ENCODE data around the gene SLC30A2.

The SLC30A2 gene

GRCh38 chr1:26089125-26089524 is 43.2 kb upstream of the SLC30A2 start:
- no peak for DNase-seq (ENCODE audit: low read depth)
- TF ChIP-seq CTCF (IDR thresholded peaks at IDR 0.05; ENCODE audit: control insufficient read depth, insufficient read depth, low read depth, low read length, missing control alignments) = no peak
- no peak overlapping the region for H3K4me3 ChIP-seq (ENCODE audit: control insufficient read depth, low read depth, low read length)

- no peak for DNase-seq (ENCODE audit: low read depth)
- TF ChIP-seq CTCF (IDR thresholded peaks at IDR 0.05; ENCODE audit: control insufficient read depth, insufficient read depth, low read depth, low read length, missing control alignments) = no peak
- H3K4me3 ChIP-seq (ENCODE audit: control insufficient read depth, low read depth, low read length) = no peak overlapping the region
These were observed 38.9 kb upstream of the SLC30A2 start for GRCh38 chr1:26084844-26085243.

GRCh38 chr1:26084091-26084561 is 38.2 kb upstream of the SLC30A2 start:
- H3K4me3 ChIP-seq (ENCODE audit: control insufficient read depth, low read depth, low read length) = no peak overlapping the region
- no peak for TF ChIP-seq CTCF (IDR thresholded peaks at IDR 0.05; ENCODE audit: control insufficient read depth, insufficient read depth, low read depth, low read length, missing control alignments)
- DNase-seq (ENCODE audit: low read depth) = no peak

- no peak overlapping the region for H3K4me3 ChIP-seq (ENCODE audit: control insufficient read depth, low read depth, low read length)
- TF ChIP-seq CTCF (IDR thresholded peaks at IDR 0.05; ENCODE audit: control insufficient read depth, insufficient read depth, low read depth, low read length, missing control alignments) = no peak
- DNase-seq (ENCODE audit: low read depth) = no peak
These were observed 37.3 kb upstream of the SLC30A2 start for GRCh38 chr1:26083208-26083607.

GRCh38 chr1:26082020-26082350 is 36.1 kb upstream of the SLC30A2 start:
- no peak overlapping the region for H3K4me3 ChIP-seq (ENCODE audit: control insufficient read depth, low read depth, low read length)
- TF ChIP-seq CTCF (IDR thresholded peaks at IDR 0.05; ENCODE audit: control insufficient read depth, insufficient read depth, low read depth, low read length, missing control alignments) = no peak
- no peak for DNase-seq (ENCODE audit: low read depth)

GRCh38 chr1:26081267-26082019 is 35.5 kb upstream of the SLC30A2 start:
- no peak overlapping the region for H3K4me3 ChIP-seq (ENCODE audit: control insufficient read depth, low read depth, low read length)
- DNase-seq (ENCODE audit: low read depth) = no peak
- no peak for TF ChIP-seq CTCF (IDR thresholded peaks at IDR 0.05; ENCODE audit: control insufficient read depth, insufficient read depth, low read depth, low read length, missing control alignments)

Measured in AG09309 (cell line).